Measurements from ENCODE around the gene ANGPTL1. TPM values are rescaled to one million over a fixed set of nuclear protein-coding genes. Genes with fewer than 3 reads are reported as not detected.

Gene ANGPTL1
- total and polyA plus RNA-seq, 4 donors = 0.93 to 11.2 (median 4.1) TPM

GRCh38 chr1:178895928-178896327 is 25.1 kb upstream of the ANGPTL1 start:
- Histone ChIP-seq H3K9ac (ENCODE audit: low read depth in 1 of 2, low read length in 2 of 2) (no peak overlapping the region), H3K4me3 (ENCODE audit: low read depth in 1 of 3, low read length in 3 of 3) (no peak overlapping the region), H3K9me3 (ENCODE audit: control insufficient read depth in 4 of 4, low read length in 3 of 4) (no peaks in the 10 kb centered on the region), H3K27me3 (ENCODE audit: control insufficient read depth in 4 of 4, insufficient read depth in 4 of 4, low read length in 3 of 4) (no peaks in the 10 kb centered on the region), H3K4me1 (ENCODE audit: control insufficient read depth in 4 of 4, insufficient read depth in 4 of 4, low read length in 3 of 4) (no peaks in the 10 kb centered on the region), H3K36me3 (ENCODE audit: control insufficient read depth in 4 of 4, insufficient read depth in 3 of 4, low read depth in 1 of 4, low read length in 3 of 4) (peaks cover 0 to 11% (median 5%) of the 10 kb centered on the region in 4 donors), H3K27ac (ENCODE audit: low read depth in 1 of 2, low read length in 2 of 2) (no peak overlapping the region)
- TF ChIP-seq NR2F2 (IDR thresholded peaks at IDR 0.05) (no peak), RAD21 (IDR thresholded peaks at IDR 0.05) (no peak), FOXA2 (IDR thresholded peaks at IDR 0.05) (no peak), TAF1 (conservative IDR thresholded peaks at IDR 0.05) (no peak), ZBTB33 (IDR thresholded peaks at IDR 0.05) (no peak), EGR1 (IDR thresholded peaks at IDR 0.05; ENCODE audit: low read depth in 2 of 2) (no peak), RXRA (IDR thresholded peaks at IDR 0.05) (no peak), HNF4A (conservative IDR thresholded peaks at IDR 0.05) (no peak), YY1 (IDR thresholded peaks at IDR 0.05) (no peak)
- TF ChIP-seq, protein P1, sequence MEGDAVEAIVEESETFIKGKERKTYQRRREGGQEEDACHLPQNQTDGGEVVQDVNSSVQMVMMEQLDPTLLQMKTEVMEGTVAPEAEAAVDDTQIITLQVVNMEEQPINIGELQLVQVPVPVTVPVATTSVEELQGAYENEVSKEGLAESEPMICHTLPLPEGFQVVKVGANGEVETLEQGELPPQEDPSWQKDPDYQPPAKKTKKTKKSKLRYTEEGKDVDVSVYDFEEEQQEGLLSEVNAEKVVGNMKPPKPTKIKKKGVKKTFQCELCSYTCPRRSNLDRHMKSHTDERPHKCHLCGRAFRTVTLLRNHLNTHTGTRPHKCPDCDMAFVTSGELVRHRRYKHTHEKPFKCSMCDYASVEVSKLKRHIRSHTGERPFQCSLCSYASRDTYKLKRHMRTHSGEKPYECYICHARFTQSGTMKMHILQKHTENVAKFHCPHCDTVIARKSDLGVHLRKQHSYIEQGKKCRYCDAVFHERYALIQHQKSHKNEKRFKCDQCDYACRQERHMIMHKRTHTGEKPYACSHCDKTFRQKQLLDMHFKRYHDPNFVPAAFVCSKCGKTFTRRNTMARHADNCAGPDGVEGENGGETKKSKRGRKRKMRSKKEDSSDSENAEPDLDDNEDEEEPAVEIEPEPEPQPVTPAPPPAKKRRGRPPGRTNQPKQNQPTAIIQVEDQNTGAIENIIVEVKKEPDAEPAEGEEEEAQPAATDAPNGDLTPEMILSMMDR (IDR thresholded peaks at IDR 0.05; ENCODE audit: low read depth, low read length, missing input control) = no peak
- DNase-seq (ENCODE audit: low spot score) = no peak

- 96% methylated on average over 2 of the region's 2 CpGs for WGBS
- no peaks in the 10 kb centered on the region for H3K4me1 ChIP-seq (ENCODE audit: control insufficient read depth in 4 of 4, insufficient read depth in 4 of 4, low read length in 3 of 4)
- no peak overlapping the region for H3K4me3 ChIP-seq (ENCODE audit: low read depth in 1 of 3, low read length in 3 of 3)
- no peaks in the 10 kb centered on the region for H3K27me3 ChIP-seq (ENCODE audit: control insufficient read depth in 4 of 4, insufficient read depth in 4 of 4, low read length in 3 of 4)
- no peak overlapping the region for H3K27ac ChIP-seq (ENCODE audit: low read depth in 1 of 2, low read length in 2 of 2)
- no peaks in the 10 kb centered on the region for H3K9me3 ChIP-seq (ENCODE audit: control insufficient read depth in 4 of 4, low read length in 3 of 4)
- DNase-seq (ENCODE audit: low spot score) = no peak
- no peak for TF ChIP-seq SP1 (IDR thresholded peaks at IDR 0.05)
- no peak for TF ChIP-seq REST (IDR thresholded peaks at IDR 0.05)
- TF ChIP-seq TAF1 (conservative IDR thresholded peaks at IDR 0.05) = no peak
- TF ChIP-seq GABPA (IDR thresholded peaks at IDR 0.05 in 1 of 2, conservative IDR thresholded peaks at IDR 0.05 in 1 of 2) = no peak
- no peak for TF ChIP-seq HNF4G (IDR thresholded peaks at IDR 0.05)
- H3K36me3 ChIP-seq (ENCODE audit: control insufficient read depth in 4 of 4, insufficient read depth in 3 of 4, low read depth in 1 of 4, low read length in 3 of 4) = peaks cover 0 to 20% (median 7%) of the 10 kb centered on the region in 4 donors
- no peak overlapping the region for H3K9ac ChIP-seq (ENCODE audit: low read depth in 1 of 2, low read length in 2 of 2)
Observed at GRCh38 chr1:178886551-178886950, 15.7 kb upstream of the ANGPTL1 start.
